Testis (tissue), 2 donors: ENCODE data around the gene MBD6.

Experiments
- POLR2A ChIP-seq: fragments of 450-650 bp; IDR thresholded peaks from one replicate; pipeline ENCODE4 v1.6.1; 2017; ENCODE audit warnings: antibody characterized with exemption, mild to moderate bottlenecking, moderate library complexity
- TF ChIP-seq, protein P1 (sequence below), 3 experiments: fragments of 450-650 bp in 2 of 3; fragments of 200-600 bp in 1 of 3; sonication (generic) in 1 of 3; IDR thresholded peaks; one replicate each; pipeline ENCODE4 v1.5.1; 2016 to 2019; ENCODE audit warnings: antibody characterized with exemption in 3 of 3, mild to moderate bottlenecking in 2 of 3, moderate library complexity in 1 of 3

GRCh38 chr12:57534991-57535543, 12.4 kb downstream of the MBD6 start:
- TF ChIP-seq, protein P1, sequence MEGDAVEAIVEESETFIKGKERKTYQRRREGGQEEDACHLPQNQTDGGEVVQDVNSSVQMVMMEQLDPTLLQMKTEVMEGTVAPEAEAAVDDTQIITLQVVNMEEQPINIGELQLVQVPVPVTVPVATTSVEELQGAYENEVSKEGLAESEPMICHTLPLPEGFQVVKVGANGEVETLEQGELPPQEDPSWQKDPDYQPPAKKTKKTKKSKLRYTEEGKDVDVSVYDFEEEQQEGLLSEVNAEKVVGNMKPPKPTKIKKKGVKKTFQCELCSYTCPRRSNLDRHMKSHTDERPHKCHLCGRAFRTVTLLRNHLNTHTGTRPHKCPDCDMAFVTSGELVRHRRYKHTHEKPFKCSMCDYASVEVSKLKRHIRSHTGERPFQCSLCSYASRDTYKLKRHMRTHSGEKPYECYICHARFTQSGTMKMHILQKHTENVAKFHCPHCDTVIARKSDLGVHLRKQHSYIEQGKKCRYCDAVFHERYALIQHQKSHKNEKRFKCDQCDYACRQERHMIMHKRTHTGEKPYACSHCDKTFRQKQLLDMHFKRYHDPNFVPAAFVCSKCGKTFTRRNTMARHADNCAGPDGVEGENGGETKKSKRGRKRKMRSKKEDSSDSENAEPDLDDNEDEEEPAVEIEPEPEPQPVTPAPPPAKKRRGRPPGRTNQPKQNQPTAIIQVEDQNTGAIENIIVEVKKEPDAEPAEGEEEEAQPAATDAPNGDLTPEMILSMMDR (IDR thresholded peaks at IDR 0.05): no peak
- no peak for TF ChIP-seq POLR2A
